ENCODE data around the gene ALPK3.

The ALPK3 gene

GRCh38 chr15:84909782-84910181, 92.6 kb downstream of the ALPK3 start:
- TF ChIP-seq CTCF (IDR thresholded peaks at IDR 0.05), result no peak
- TF ChIP-seq ZFX (IDR thresholded peaks at IDR 0.05; ENCODE audit: borderline replicate concordance), result no peak
- no peak overlapping the region for H3K27ac ChIP-seq

- TF ChIP-seq CTCF (IDR thresholded peaks at IDR 0.05), result no peak
- TF ChIP-seq ZFX (IDR thresholded peaks at IDR 0.05; ENCODE audit: borderline replicate concordance), result no peak
- H3K27ac ChIP-seq, result no peak overlapping the region
These were observed 93.9 kb downstream of the ALPK3 start for GRCh38 chr15:84910928-84911623.

GRCh38 chr15:84911879-84912660, 94.9 kb downstream of the ALPK3 start:
- H3K27ac ChIP-seq, result no peak overlapping the region
- TF ChIP-seq CTCF (IDR thresholded peaks at IDR 0.05), result no peak
- TF ChIP-seq ZFX (IDR thresholded peaks at IDR 0.05; ENCODE audit: borderline replicate concordance), result no peak

DNA sequence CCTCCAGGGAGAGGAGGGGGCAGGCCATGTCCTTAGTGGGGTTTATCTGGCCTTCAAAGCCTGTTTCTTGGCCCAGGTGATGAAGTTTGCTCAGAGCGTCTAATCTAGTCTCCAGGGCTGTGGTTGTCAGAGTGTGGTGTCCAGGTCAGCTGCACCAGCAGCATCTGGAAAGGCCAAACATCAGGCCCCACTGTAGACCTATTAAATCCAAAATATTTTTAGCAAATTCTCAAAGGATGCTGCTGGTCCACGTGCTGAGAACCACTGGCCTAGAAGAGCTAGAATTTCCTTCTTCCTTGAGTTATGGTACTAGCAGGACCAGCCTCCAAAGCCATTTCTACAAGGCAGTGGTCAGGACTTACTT, 96.2 kb downstream of the ALPK3 start:
- TF ChIP-seq CTCF (IDR thresholded peaks at IDR 0.05) (no peak), ZFX (IDR thresholded peaks at IDR 0.05; ENCODE audit: borderline replicate concordance) (no peak)
- no peak overlapping the region for H3K27ac ChIP-seq

GRCh38 chr15:84914351-84914750, 97.2 kb downstream of the ALPK3 start:
- TF ChIP-seq ZFX (IDR thresholded peaks at IDR 0.05; ENCODE audit: borderline replicate concordance) (no peak), CTCF (IDR thresholded peaks at IDR 0.05) (no peak)

DNA sequence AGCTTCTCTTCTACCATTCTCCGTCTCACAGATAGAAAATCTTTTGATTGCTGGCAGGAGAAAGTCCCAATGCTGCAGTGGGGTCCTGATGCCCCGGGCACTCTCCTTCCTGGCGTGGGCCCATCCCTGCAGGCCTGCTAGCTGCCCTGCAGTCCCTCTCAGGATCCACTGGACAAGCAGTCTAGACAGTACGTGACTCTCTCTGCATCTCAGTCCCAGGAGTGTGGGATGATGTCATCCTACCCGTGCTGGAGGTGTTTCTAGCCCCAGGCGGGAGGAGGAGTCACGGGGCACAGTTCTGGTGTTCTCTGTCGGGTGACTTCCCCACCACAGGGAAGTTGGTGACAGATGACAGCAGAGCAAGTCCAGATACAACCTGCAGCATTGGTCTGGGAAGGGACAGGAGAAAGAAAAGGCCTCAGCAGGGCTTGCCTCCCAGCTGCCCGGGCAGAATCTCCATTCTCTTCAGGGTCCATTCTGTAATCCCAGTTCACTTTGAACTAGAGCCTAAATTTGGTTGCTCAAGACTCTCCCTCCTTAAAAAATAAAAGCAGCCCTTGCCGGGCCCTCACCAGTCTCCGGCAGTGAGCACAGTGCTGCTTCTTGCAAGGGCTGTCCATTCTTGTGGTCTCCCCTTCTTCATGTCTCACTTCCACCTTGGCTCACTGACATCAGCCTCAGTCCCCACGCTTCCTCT, 97.9 kb downstream of the ALPK3 start:
- H3K27ac ChIP-seq, result peak overlapping the region; percentile 36
- TF ChIP-seq ZFX (IDR thresholded peaks at IDR 0.05; ENCODE audit: borderline replicate concordance) (no peak), CTCF (IDR thresholded peaks at IDR 0.05) (no peak)

More at GRCh38 chr15:84914351-84914750, 97.2 kb downstream of the ALPK3 start:
- peak overlapping the region; percentile 36; the same call in 1 of the 2 replicates for H3K27ac ChIP-seq

All from 22Rv1 (cell line).